Astrocyte of the cerebellum (primary cell): ENCODE measurements around the gene PCDH9.

Experiments used
- DNase-seq: peaks from one replicate; pipeline ENCODE4 v3.0.0-alpha.2; 2011; ENCODE audit warnings: low read depth
- H3K4me3 ChIP-seq: 2 replicates; pipeline ENCODE4 v1.5.1; 2011; ENCODE audit warnings: mild to moderate bottlenecking, low read depth, low read length, moderate library complexity
- in situ Hi-C: cut with HindIII; loops from 2 replicates; pipeline ENCODE4 v1.10.0; 2017; ENCODE audit warnings: low sequenced_read_pairs
- TF ChIP-seq, protein P1 (sequence below): IDR thresholded peaks from 2 replicates; pipeline ENCODE4 v1.5.1; 2012; ENCODE audit warnings: low read length, low read depth, moderate library complexity, mild to moderate bottlenecking; ENCODE audit errors: missing control alignments

The PCDH9 gene

DNA sequence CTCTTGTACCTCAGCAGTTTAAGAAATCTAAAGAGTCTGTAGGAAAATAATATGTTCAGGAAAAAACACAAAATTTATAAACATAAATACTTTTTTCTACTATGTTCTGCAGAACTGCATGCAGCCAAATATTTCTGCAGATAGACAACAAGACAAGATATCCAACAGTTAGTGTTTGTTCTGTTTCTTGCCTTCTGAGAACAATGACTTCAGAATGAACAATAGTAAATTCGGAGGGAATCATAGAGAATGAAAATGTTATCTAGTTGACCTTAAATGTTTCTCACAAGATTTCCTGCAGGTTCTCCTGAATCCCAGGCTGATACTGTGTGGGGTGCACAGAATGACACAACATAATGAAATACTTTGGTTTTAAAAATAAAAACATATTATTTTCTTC lies 180.4 kb downstream of the PCDH9 start:
- in situ Hi-C loops: no loop called here
- no peak for DNase-seq
- TF ChIP-seq, protein P1, sequence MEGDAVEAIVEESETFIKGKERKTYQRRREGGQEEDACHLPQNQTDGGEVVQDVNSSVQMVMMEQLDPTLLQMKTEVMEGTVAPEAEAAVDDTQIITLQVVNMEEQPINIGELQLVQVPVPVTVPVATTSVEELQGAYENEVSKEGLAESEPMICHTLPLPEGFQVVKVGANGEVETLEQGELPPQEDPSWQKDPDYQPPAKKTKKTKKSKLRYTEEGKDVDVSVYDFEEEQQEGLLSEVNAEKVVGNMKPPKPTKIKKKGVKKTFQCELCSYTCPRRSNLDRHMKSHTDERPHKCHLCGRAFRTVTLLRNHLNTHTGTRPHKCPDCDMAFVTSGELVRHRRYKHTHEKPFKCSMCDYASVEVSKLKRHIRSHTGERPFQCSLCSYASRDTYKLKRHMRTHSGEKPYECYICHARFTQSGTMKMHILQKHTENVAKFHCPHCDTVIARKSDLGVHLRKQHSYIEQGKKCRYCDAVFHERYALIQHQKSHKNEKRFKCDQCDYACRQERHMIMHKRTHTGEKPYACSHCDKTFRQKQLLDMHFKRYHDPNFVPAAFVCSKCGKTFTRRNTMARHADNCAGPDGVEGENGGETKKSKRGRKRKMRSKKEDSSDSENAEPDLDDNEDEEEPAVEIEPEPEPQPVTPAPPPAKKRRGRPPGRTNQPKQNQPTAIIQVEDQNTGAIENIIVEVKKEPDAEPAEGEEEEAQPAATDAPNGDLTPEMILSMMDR: no peak
- no peak overlapping the region for H3K4me3 ChIP-seq

DNA sequence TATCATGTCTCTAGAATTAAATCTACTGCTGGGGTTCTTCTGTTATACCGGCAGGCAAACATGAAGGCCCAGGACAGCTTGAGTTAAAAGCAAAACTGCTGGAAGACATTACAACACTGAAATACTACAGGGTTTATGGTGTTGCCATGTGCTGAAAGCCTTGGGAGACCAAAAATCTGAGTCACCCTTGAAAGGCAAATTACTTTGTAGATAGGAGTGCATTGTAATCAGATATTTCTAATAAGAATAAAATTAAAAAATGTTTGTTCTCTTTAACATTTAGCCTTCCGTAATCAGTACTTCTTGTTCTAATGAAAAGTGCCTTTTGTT lies 181.3 kb downstream of the PCDH9 start:
- H3K4me3 ChIP-seq: no peak overlapping the region
- in situ Hi-C loops: no loop called here
- DNase-seq: peak; percentile 56
- TF ChIP-seq, protein P1: no peak

DNA sequence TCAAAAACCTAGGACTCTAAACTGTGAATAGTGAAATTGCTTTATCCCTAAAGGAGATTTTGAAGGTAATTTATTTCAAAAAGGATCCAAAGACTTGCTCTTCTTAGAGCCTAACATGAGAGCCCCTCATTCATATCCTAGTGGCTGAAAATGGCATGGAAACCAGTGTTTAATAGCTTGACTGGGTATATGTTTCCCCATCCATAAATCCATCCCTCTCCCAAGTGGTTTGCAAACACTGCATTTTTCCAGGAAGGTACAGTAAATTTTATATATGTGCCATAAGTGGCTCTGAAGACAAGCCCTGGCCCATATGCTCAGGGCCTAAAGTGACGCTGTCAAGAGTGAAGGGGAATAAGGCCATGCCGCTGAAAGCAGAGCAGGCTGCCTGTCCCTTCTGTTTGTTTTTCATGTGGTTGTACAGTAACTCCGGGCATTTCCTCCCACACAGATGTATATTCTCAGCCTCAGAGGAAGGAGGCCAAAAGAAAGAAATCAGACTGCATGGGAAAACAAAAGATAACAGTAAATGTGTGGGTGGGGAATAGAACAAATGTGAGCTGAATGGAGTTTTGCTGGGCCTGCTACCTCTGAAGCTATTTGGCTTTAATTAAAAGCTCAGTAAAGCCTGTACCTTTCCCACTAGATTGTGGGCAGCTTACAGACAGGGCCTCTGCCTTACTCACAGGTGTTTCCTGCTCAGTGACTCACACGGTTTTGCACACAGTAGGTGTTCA lies 181.9 kb downstream of the PCDH9 start:
- in situ Hi-C loops: no loop called here
- no peak overlapping the region for H3K4me3 ChIP-seq
- peak; percentile 72 for DNase-seq
- TF ChIP-seq, protein P1: peak; percentile 20

GRCh38 chr13:67045357-67045756 lies 184.8 kb downstream of the PCDH9 start:
- no peak overlapping the region for H3K4me3 ChIP-seq
- in situ Hi-C loops: no loop called here
- TF ChIP-seq, protein P1: no peak
- DNase-seq: no peak

DNA sequence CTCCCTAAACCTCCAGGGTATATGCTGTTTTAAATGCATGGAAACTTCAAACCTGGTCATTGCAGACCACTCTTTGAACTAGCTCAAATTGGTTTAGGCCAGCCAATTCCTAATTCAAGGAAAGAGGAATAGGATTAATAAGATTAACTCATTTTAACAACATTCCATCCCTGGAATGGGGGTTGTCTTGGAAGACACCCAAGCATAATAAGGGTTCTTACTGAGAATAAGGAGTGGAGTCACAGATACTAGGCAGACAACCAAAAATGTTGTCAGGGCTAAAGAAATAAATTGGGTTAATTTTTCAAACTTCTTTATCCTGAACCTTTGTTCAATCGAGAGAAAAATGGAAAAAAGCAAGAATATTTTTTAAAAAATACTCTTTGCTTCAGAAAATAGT lies 186.2 kb downstream of the PCDH9 start:
- TF ChIP-seq, protein P1: no peak
- peak; percentile 74 for DNase-seq
- in situ Hi-C loops: no loop called here
- H3K4me3 ChIP-seq: no peak overlapping the region

- DNase-seq: no peak
- TF ChIP-seq, protein P1: no peak
- in situ Hi-C loops: no loop called here
Measured at GRCh38 chr13:67042556-67042955, 187.6 kb downstream of the PCDH9 start.

More at GRCh38 chr13:67042556-67042955, 187.6 kb downstream of the PCDH9 start:
- H3K4me3 ChIP-seq: no peak overlapping the region
